Gastrocnemius medialis (tissue), 4 donors: Measurements from ENCODE around the gene FERD3L.

ENCODE experiments used
- POLR2A ChIP-seq, 2 donors: fragments of 450-650 bp; IDR thresholded peaks; one replicate each; pipeline ENCODE4 v1.6.1; 2017; ENCODE audit warnings: antibody characterized with exemption in 2 of 2, mild to moderate bottlenecking in 2 of 2, moderate library complexity in 2 of 2
- TF ChIP-seq, protein P1 (sequence below), 5 experiments: fragments of 450-650 bp in 3 of 5; fragments of 200-600 bp in 2 of 5; sonication (generic) in 2 of 5; IDR thresholded peaks in 4 of 5; conservative IDR thresholded peaks in 1 of 5; 1 replicate in 4 of 5; 2 replicates in 1 of 5; pipeline ENCODE4 v1.5.1; 2016 to 2019; ENCODE audit warnings: antibody characterized with exemption in 5 of 5, mild to moderate bottlenecking in 3 of 5, moderate library complexity in 3 of 5

DNA sequence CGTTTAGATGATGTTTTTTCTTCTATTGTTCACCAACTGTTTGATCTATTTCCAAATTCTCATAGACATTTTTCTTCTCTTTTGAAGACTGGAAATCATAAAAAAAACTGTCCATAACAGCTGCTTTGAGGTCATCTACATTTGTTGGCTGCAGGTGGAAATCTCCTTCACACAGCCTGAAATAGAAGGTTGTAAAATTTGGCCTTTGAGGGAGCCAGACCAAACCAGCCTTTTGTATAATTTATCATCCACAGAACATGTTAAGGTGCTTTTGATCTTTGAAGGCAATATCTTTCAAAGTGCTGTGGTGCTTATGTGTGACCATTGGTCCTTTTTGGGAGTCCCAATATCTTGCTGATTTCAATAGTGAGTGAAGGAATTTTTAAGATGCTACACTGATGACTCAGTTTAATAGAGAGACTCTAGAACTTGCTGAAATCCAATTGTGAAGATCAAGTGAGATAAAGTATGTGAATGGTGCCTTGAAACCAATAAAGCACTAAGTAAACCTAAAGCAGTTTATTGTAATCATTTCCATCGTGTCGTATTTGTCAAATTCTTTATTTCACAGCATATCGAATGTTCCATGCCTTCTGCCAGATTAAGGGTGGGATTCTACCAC lies 5.4 kb downstream of the FERD3L start:
- TF ChIP-seq, protein P1, sequence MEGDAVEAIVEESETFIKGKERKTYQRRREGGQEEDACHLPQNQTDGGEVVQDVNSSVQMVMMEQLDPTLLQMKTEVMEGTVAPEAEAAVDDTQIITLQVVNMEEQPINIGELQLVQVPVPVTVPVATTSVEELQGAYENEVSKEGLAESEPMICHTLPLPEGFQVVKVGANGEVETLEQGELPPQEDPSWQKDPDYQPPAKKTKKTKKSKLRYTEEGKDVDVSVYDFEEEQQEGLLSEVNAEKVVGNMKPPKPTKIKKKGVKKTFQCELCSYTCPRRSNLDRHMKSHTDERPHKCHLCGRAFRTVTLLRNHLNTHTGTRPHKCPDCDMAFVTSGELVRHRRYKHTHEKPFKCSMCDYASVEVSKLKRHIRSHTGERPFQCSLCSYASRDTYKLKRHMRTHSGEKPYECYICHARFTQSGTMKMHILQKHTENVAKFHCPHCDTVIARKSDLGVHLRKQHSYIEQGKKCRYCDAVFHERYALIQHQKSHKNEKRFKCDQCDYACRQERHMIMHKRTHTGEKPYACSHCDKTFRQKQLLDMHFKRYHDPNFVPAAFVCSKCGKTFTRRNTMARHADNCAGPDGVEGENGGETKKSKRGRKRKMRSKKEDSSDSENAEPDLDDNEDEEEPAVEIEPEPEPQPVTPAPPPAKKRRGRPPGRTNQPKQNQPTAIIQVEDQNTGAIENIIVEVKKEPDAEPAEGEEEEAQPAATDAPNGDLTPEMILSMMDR (IDR thresholded peaks at IDR 0.05 in 4 of 5, conservative IDR thresholded peaks at IDR 0.05 in 1 of 5), result no peak
- TF ChIP-seq POLR2A (IDR thresholded peaks at IDR 0.05), result no peak
